Bronchial epithelial cell (primary cell): ENCODE results near the gene ERCC5. TPM values are rescaled to one million over a fixed set of nuclear protein-coding genes. Genes with fewer than 3 reads are reported as not detected.

Experiments used
- DNase-seq: peaks from one replicate; pipeline ENCODE4 v3.0.0-alpha.2; 2010; ENCODE audit warnings: low read depth
- FAIRE-seq: peaks from 2 replicates; lab custom pipeline; 2011; peaks lifted over from hg19 to GRCh38; lab: Jason Lieb, UNC
- H3K27me3 ChIP-seq: 2 replicates; pipeline ENCODE4 v1.5.1; 2011; ENCODE audit warnings: low read length; ENCODE audit not compliant: control insufficient read depth, insufficient read depth
- H3K36me3 ChIP-seq: 2 replicates; pipeline ENCODE4 v1.5.1; 2011; ENCODE audit warnings: low read length; ENCODE audit not compliant: control insufficient read depth, insufficient read depth
- H3K4me3 ChIP-seq: 2 replicates; pipeline ENCODE4 v1.5.1; 2011; ENCODE audit warnings: mild to moderate bottlenecking, low read depth, low read length, control low read depth
- total RNA-seq: library from RNA; depleted of rRNA; stranded (reverse); fragments of >200 nt; gene quantifications from 2 replicates; pipeline ENCODE4 v1.2.1, GENCODE V29; 2014
- TF ChIP-seq, protein P1 (sequence below): IDR thresholded peaks from 2 replicates; pipeline ENCODE4 v1.5.1; 2011; ENCODE audit warnings: mild to moderate bottlenecking, moderate library complexity, low read length, control low read depth, inconsistent platforms; ENCODE audit not compliant: insufficient read depth, severe bottlenecking

ERCC5 gene
- total RNA-seq = 41.3 and 44.9 TPM in 2 replicates

DNA sequence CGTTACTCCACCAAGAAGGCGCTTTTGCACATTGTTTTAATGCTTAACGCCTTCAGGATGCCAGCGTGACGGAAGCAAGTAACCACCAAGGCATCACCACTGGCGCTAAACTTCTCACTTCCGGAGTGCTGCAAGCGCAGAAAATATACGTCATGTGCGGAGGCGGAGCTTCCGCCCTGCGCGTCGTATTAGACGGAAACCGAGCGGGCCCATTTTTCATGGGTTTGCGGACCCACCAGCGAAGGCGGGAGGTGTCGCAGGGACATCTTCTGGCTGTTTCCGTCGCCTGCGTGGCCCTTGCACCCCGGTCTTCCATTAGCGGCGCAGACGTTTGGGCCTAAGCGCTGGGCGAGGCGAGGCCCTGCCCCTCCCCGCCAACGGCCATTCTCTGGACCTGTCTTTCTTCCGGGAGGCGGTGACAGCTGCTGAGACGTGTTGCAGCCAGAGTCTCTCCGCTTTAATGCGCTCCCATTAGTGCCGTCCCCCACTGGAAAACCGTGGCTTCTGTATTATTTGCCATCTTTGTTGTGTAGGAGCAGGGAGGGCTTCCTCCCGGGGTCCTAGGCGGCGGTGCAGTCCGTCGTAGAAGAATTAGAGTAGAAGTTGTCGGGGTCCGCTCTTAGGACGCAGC, at the start of gene ERCC5:
TSS of gene ERCC5 (plus strand) at position 403 of the 631 bp plus-strand sequence. CDS start 235 bp downstream, outside the sequence.
- TF ChIP-seq, protein P1, sequence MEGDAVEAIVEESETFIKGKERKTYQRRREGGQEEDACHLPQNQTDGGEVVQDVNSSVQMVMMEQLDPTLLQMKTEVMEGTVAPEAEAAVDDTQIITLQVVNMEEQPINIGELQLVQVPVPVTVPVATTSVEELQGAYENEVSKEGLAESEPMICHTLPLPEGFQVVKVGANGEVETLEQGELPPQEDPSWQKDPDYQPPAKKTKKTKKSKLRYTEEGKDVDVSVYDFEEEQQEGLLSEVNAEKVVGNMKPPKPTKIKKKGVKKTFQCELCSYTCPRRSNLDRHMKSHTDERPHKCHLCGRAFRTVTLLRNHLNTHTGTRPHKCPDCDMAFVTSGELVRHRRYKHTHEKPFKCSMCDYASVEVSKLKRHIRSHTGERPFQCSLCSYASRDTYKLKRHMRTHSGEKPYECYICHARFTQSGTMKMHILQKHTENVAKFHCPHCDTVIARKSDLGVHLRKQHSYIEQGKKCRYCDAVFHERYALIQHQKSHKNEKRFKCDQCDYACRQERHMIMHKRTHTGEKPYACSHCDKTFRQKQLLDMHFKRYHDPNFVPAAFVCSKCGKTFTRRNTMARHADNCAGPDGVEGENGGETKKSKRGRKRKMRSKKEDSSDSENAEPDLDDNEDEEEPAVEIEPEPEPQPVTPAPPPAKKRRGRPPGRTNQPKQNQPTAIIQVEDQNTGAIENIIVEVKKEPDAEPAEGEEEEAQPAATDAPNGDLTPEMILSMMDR = no peak
- Histone ChIP-seq H3K4me3 (peak within 1 kb of the TSS; percentile 85), H3K36me3 (peaks cover 2% of the 10 kb centered on the region), H3K27me3 (no peaks in the 10 kb centered on the region)
- peak; percentile 88 for DNase-seq
- FAIRE-seq = peak; percentile 75

DNA sequence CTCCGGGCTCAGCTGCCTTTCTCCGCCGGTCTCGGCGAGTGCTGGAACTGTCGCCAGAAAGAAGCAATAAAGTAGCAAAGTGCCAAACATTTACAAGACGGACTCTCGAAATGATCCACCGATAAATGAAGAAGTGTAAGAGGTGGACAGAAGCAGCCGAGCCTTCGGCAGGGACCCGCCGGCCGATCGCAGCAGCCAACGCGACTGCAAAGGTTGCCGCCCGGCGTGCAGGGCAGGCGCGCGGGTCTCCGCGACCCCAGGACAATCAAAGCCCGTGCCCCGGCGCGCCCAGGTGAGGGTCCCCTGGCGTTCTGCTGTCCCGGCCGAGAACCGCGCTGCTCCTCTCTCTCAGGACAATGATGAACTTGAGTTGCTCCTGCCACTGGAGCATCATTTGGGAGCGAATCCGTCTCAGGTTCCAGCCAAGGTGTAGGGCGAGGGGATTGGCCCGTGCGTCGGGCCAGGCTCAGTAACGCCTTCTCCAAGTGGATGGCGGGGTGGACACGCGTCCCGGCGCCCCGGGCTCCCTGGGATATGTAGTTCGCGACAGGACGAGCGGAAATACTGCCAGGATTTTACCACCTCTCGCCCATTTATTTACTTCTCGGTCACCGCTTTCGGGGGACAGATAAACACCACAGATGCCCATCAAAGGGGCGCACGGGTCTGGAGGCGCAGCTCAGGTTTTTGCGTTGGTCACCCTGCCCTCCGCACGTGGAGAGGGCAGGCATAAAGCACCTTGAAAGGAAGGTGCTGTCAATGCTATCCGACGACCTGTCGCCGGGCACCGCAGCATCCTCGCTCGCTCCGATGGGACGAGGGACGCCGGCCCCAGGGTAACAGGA, 47.0 kb upstream of the ERCC5 start, which contains the start of the genes BIVM and POGLUT2:
TSS of gene BIVM (plus strand) at position 539 of the 845 bp plus-strand sequence. CDS start 8,149 bp downstream, outside the sequence.
TSS of gene POGLUT2 (minus strand) at position 396 of the 845 bp plus-strand sequence. CDS start at position 90, 306 bp downstream.
- DNase-seq = peak; percentile 88
- no peak for FAIRE-seq
- Histone ChIP-seq H3K36me3 (no peaks in the 10 kb centered on the region), H3K4me3 (peak within 1 kb of the TSS; percentile 88), H3K27me3 (no peaks in the 10 kb centered on the region)
- TF ChIP-seq, protein P1 = no peak

DNA sequence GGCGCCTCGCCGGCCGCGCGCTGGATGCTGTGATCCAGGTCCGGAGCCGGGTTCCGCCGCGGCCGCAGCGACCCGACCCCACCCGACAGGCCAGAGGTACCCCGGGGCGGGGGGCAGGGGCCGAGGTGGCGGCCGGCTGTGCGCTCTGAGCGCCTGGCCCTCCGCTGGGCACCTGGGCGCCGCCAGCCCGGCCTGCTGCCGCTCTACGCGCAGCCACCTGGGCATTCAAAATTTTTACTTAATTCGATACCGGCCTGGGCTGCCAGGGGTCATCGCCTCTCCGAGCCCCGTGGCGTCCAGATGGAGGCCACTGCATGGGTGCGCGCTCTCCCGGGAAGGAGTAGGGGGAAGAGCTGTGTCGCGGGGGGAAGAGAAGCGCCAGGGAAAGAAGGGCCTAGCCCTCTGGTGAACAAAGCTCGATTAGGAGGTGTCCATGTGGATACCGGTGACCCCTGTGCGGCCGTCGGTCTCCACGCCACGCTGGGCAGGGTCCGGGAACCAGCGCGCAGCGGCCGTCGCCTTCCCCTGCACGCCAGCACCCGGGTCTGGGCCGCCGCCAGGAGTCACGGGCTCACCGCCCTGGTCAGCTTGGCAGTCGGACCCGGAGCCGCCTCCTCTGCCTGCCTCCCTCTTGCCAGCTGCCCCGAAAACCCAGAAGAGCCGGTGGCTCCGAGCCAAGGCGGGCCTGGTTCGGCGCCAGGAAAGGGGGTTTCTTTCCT, 46.2 kb upstream of the ERCC5 start:
- Histone ChIP-seq H3K36me3 (no peaks in the 10 kb centered on the region), H3K27me3 (no peaks in the 10 kb centered on the region), H3K4me3 (peak overlapping the region; percentile 88)
- FAIRE-seq (no peak), DNase-seq (no peak)
- TF ChIP-seq, protein P1 = no peak

DNA sequence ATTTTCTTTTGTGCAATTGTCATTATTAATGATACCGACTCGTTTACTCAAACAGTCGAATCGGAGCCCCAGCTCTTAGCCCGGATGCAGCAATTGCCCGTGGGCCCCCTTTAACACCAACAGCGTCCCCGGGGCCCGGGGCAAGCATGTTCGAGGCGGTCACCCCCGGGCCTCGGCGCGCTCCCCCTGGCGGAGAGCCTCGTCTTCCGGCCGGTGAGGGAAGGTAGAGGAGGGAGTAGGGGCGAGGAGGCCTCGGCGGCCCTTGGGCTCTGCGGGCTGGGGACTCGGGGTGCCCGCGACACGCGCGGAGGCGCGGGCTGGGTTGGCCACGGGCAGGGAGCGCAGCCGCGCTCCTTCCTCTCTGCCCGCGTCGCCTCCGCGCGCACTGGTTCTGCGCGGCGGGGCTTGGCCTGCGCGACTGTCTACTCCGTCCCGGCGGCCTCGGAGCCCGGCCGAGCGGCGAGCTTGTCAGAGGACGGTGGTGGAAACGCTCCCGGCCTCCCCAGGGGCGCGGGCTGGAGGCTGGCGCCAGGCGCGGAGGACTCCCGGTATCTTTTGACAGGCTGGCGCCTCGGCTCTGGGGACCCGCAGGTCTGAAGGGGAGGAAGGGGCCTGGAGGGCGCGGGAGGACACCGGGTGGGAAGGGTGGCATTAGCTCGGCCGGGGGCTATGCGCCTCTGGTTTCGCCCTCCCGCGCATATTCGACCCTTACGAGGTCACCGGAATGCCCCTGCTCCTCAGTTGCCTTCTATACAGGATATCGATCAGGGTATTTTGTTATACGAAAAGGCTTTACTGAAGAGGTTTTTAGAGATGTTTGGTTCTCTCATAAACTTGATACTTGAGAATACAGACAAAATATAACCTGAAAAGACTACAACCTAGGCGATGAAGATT, 45.4 kb upstream of the ERCC5 start:
- no peaks in the 10 kb centered on the region for H3K27me3 ChIP-seq
- DNase-seq = peak; percentile 49
- no peak for FAIRE-seq
- peak overlapping the region; percentile 88 for H3K4me3 ChIP-seq
- TF ChIP-seq, protein P1 = peak; percentile 81
- H3K36me3 ChIP-seq = no peaks in the 10 kb centered on the region

DNA sequence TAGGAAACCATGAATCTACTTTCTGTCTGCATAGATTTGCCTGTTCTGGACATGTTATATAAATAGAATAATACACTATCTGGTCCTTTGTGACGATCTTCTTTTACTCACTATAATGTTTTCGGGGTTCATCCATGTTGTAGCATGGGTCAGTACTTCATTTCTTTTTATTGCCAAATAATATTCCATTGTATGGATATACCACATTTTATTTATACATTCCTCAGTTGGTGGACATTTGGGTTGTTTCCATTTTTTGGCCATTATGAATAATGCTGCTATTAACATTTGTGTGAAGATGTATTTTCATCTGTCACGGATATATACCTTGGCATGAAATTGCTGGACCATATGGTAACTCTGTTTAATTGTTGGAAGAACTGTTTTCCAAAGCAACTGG, 40.2 kb upstream of the ERCC5 start:
- no peak for FAIRE-seq
- DNase-seq = no peak
- Histone ChIP-seq H3K27me3 (no peaks in the 10 kb centered on the region), H3K36me3 (peaks cover 1% of the 10 kb centered on the region), H3K4me3 (no peak overlapping the region)
- TF ChIP-seq, protein P1 = no peak
